ENCODE data around the gene GTF2H4. TPM values are rescaled to one million over a fixed set of nuclear protein-coding genes. Genes with fewer than 3 reads are reported as not detected.

Gene GTF2H4
- total RNA-seq, 1 experiment from 2014 or later: 33.9 TPM

- H3K4me3 Mint-ChIP-seq (ENCODE audit: unreplicated experiment): peak within 1 kb of the TSS; percentile 83
- peak; percentile 95 for DNase-seq (ENCODE audit: unreplicated experiment)
- H3K4me1 Mint-ChIP-seq (ENCODE audit: insufficient read depth, unreplicated experiment): peaks cover 49% of the 10 kb centered on the region
- CTCF ChIA-PET: interaction anchor here (0.6 to 6.3 kb wide), 14 partner anchors 20 to 203 kb away, joined by 3 to 54 read pairs (median 8); partner anchors contain the start of genes IER3 and VARS2
- H3K27ac Mint-ChIP-seq (ENCODE audit: low read depth, unreplicated experiment): peak within 1 kb of the TSS; percentile 95
- BruUV-seq (replicated peaks): no TSS peak
- H3K27me3 Mint-ChIP-seq (ENCODE audit: insufficient read depth, unreplicated experiment): no peaks in the 10 kb centered on the region
- POLR2A ChIA-PET: interaction anchor here (0.6 to 7.2 kb wide), 45 partner anchors 7 to 770 kb away, joined by 3 to 100 read pairs (median 6); partner anchors contain the start of genes DHX16, FLOT1, GTF2H4 and IER3
- TF ChIP-seq, protein P1, sequence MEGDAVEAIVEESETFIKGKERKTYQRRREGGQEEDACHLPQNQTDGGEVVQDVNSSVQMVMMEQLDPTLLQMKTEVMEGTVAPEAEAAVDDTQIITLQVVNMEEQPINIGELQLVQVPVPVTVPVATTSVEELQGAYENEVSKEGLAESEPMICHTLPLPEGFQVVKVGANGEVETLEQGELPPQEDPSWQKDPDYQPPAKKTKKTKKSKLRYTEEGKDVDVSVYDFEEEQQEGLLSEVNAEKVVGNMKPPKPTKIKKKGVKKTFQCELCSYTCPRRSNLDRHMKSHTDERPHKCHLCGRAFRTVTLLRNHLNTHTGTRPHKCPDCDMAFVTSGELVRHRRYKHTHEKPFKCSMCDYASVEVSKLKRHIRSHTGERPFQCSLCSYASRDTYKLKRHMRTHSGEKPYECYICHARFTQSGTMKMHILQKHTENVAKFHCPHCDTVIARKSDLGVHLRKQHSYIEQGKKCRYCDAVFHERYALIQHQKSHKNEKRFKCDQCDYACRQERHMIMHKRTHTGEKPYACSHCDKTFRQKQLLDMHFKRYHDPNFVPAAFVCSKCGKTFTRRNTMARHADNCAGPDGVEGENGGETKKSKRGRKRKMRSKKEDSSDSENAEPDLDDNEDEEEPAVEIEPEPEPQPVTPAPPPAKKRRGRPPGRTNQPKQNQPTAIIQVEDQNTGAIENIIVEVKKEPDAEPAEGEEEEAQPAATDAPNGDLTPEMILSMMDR (IDR thresholded peaks at IDR 0.05; ENCODE audit: unreplicated experiment): no peak
- intact Hi-C loops (cut with micrococcal nuclease): loop anchor here (2.0 kb wide), 2 partner anchors 25 to 141 kb away; partner anchors contain the start of genes FLOT1 and GTF2H4
- peaks cover 16% of the 10 kb centered on the region for H3K36me3 Mint-ChIP-seq (ENCODE audit: insufficient read depth, unreplicated experiment)
- H3K9me3 Mint-ChIP-seq (ENCODE audit: unreplicated experiment): no peaks in the 10 kb centered on the region
Observed at GRCh38 chr6:30883685-30884520, 24.1 kb upstream of the GTF2H4 start, which contains the start of gene DDR1. Gene DDR1, plus strand, starts transcription at chr6:30884519. Its CDS starts 4,211 bp downstream, at chr6:30888730.

DNA sequence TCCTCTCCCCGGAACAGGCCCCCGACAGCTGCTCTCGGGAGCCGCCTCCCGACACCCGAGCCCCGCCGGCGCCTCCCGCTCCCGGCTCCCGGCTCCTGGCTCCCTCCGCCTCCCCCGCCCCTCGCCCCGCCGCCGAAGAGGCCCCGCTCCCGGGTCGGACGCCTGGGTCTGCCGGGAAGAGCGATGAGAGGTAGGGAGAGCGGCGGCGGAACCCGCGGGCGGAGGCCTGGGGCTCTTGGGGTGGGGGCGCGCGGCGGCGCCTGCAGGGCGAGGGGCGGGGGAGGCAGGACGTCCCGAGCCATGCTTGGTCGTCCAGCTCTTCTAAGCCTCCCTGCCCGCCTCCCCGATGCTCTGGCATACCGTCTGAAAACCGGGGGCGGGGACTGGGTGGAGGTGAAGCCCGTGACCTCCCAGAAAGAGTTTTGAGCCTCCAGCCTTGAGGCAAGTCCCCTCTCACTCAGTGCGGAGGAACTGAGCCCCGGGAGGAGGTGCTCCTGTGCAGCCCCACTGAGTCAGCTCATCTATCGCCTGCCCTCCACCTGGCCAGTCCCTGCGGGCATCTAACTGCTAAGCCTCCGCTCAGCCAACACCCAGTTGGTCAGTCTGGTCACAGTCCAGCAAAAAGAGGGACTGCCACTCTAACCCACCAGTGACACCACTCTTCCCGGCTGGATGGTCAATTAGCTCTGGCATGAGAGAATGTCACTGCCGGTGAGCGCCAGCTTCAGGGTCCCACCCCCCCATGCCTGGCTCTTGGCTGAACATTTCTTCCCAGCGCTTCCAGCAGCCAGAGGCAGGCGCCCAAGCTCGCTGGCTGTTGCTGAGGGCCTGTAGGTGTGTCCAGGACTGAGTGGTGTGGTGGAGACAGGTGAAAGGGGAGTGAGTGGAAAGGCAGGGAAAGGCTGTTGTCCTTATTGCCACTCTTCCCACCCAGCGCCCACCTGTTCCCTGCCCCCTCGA, 23.2 kb upstream of the GTF2H4 start:
- POLR2A ChIA-PET: interaction anchor here (0.6 to 7.2 kb wide), 39 partner anchors 8 to 270 kb away, joined by 3 to 100 read pairs (median 6); partner anchors contain the start of genes FLOT1, GTF2H4, IER3 and MDC1
- TF ChIP-seq, protein P1 (IDR thresholded peaks at IDR 0.05; ENCODE audit: unreplicated experiment): no peak

GRCh38 chr6:30885481-30885998, 22.5 kb upstream of the GTF2H4 start:
- no peaks in the 10 kb centered on the region for H3K9me3 Mint-ChIP-seq (ENCODE audit: unreplicated experiment)
- H3K27me3 Mint-ChIP-seq (ENCODE audit: insufficient read depth, unreplicated experiment): no peaks in the 10 kb centered on the region
- H3K36me3 Mint-ChIP-seq (ENCODE audit: insufficient read depth, unreplicated experiment): peaks cover 32% of the 10 kb centered on the region
- peaks cover 60% of the 10 kb centered on the region for H3K4me1 Mint-ChIP-seq (ENCODE audit: insufficient read depth, unreplicated experiment)
- peak overlapping the region; percentile 95 for H3K27ac Mint-ChIP-seq (ENCODE audit: low read depth, unreplicated experiment)
- intact Hi-C loops (cut with micrococcal nuclease): loop anchor here (2.0 kb wide), 2 partner anchors 23 to 143 kb away; partner anchors contain the start of genes FLOT1 and GTF2H4
- no TSS peak for BruUV-seq (replicated peaks)
- TF ChIP-seq, protein P1 (IDR thresholded peaks at IDR 0.05; ENCODE audit: unreplicated experiment): no peak
- POLR2A ChIA-PET: interaction anchor here (0.6 to 7.2 kb wide), 25 partner anchors 9 to 271 kb away, joined by 3 to 100 read pairs (median 12); partner anchors contain the start of genes GTF2H4, IER3, MDC1 and MRPS18B
- peak; percentile 65 for DNase-seq (ENCODE audit: unreplicated experiment)
- CTCF ChIA-PET: interaction anchor here (0.6 to 6.3 kb wide), 11 partner anchors 8 to 201 kb away, joined by 3 to 54 read pairs (median 6); partner anchors contain the start of gene VARS2
- H3K4me3 Mint-ChIP-seq (ENCODE audit: unreplicated experiment): peak overlapping the region; percentile 83

More for the DNA sequence above, 23.2 kb upstream of the GTF2H4 start:
- peaks cover 53% of the 10 kb centered on the region for H3K4me1 Mint-ChIP-seq (ENCODE audit: insufficient read depth, unreplicated experiment)
- peak overlapping the region; percentile 95 for H3K27ac Mint-ChIP-seq (ENCODE audit: low read depth, unreplicated experiment)
- peaks cover 25% of the 10 kb centered on the region for H3K36me3 Mint-ChIP-seq (ENCODE audit: insufficient read depth, unreplicated experiment)
- H3K4me3 Mint-ChIP-seq (ENCODE audit: unreplicated experiment): peak overlapping the region; percentile 83
- CTCF ChIA-PET: interaction anchor here (0.6 to 6.3 kb wide), 12 partner anchors 8 to 202 kb away, joined by 3 to 54 read pairs (median 8); partner anchors contain the start of gene VARS2
- BruUV-seq (replicated peaks): no TSS peak
- no peaks in the 10 kb centered on the region for H3K27me3 Mint-ChIP-seq (ENCODE audit: insufficient read depth, unreplicated experiment)
- no peaks in the 10 kb centered on the region for H3K9me3 Mint-ChIP-seq (ENCODE audit: unreplicated experiment)
- intact Hi-C loops (cut with micrococcal nuclease): loop anchor here (2.0 kb wide), 2 partner anchors 24 to 142 kb away; partner anchors contain the start of genes FLOT1 and GTF2H4
- peak; percentile 66 for DNase-seq (ENCODE audit: unreplicated experiment)

All from MCF 10A (cell line).